ENCODE data around the gene SALL4.

SALL4 gene

DNA sequence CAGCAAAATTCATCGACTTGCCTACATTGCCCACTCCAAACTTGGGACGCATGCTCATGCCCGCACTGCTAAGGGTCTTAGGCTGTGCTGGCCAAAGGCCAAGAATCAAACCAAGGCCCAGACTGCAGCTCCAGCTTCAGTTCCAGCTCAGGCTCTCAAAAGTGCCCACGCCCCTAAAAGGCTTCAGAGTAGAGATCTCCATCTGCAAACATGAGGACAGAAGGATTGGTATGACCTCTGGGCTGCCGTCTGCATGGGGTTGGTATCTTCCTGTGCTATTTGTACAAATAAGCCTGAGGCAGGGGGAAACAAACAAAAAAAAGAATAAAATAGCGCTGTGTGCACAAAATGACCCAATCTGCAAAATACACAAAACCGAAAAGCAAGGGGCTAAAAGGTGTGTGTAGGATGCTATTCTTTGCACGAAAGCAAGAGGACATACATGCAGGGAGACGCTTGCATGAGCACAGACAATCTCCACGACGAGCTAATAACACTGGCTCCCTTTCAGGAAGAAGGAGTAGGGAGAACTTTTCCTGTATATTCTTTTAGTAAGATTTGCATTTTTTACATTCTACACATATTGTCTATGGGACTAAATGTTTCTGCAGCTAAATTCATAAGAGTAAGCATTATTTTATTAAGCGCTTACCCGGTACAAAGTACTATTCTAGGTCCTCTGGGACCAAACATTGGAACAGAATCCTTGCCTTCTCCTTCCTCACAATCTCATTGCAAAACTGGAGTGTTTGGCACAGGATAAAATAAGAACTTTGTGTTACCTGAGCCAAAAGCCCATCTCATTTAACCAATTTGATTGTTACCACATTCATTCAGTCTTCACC is 67.2 kb downstream of the SALL4 start:
- no peak for DNase-seq

DNA sequence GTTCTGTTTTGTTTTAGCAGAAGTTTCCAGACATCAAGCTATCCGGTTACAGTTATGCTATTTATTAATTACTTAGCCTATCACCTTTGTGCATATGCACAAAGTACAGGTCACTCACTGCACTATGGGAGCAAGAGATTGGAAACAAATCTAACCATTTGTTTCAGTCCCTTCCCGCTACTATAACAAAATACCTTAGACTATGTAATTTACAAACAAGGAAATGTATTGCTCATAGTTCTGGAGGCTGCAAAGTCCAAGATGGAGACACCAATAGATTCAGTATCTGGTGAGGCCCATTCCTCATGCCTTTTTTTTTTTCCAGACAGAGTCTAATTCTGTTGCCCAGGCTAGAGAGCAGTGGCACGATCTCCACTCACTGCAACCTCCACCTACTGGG is 69.3 kb downstream of the SALL4 start:
- DNase-seq = no peak

Data from NCI-H2081 treated with DMSO at 0.1 percent for 48 hours (cell line).